Neural progenitor cell (in vitro differentiated cells): ENCODE measurements around the gene YDJC. TPM values are rescaled to one million over a fixed set of nuclear protein-coding genes. Genes with fewer than 3 reads are reported as not detected.

Experiments
- DNase-seq: peaks from one replicate; pipeline ENCODE4 v3.0.0-alpha.2; 2016; ENCODE audit warnings: low spot score
- H2AFZ ChIP-seq: fragments of 200-600 bp; sonication (generic); replicated peaks from 2 replicates; pipeline ENCODE4 v1.6.1; 2016; ENCODE audit warnings: antibody characterized with exemption
- H3F3A ChIP-seq: fragments of 200-600 bp; sonication (generic); 2 replicates; pipeline ENCODE4 v1.6.1; 2016; ENCODE audit warnings: antibody characterized with exemption, low read depth
- H3K27ac ChIP-seq: fragments of 200-600 bp; sonication (generic); 2 replicates; pipeline ENCODE4 v1.5.1; 2016; ENCODE audit warnings: mild to moderate bottlenecking
- H3K27me3 ChIP-seq: fragments of 200-600 bp; sonication (generic); 2 replicates; pipeline ENCODE4 v1.6.1; 2016; ENCODE audit warnings: mild to moderate bottlenecking, moderate library complexity
- H3K36me3 ChIP-seq: fragments of 200-600 bp; sonication (generic); 2 replicates; pipeline ENCODE4 v1.5.1; 2016
- H3K4me1 ChIP-seq: fragments of 200-600 bp; sonication (generic); 2 replicates; pipeline ENCODE4 v1.6.1; 2016; ENCODE audit warnings: mixed run types
- H3K4me2 ChIP-seq: fragments of 200-600 bp; sonication (generic); 2 replicates; pipeline ENCODE4 v1.6.1; 2016
- H3K4me3 ChIP-seq: fragments of 200-600 bp; sonication (generic); 2 replicates; pipeline ENCODE4 v1.5.1; 2016
- H3K79me2 ChIP-seq: fragments of 200-600 bp; sonication (generic); 2 replicates; pipeline ENCODE4 v1.6.1; 2016; ENCODE audit warnings: low read depth
- H3K9ac ChIP-seq: fragments of 200-600 bp; sonication (generic); 2 replicates; pipeline ENCODE4 v1.6.1; 2016
- H3K9me3 ChIP-seq: fragments of 200-600 bp; sonication (generic); 2 replicates; pipeline ENCODE4 v1.5.1; 2016; ENCODE audit warnings: low read depth
- H4K20me1 ChIP-seq: fragments of 200-600 bp; sonication (generic); 2 replicates; pipeline ENCODE4 v1.6.1; 2016; ENCODE audit warnings: low read depth
- H3K27ac Mint-ChIP-seq: 3 replicates; pipeline ENCODE4 v1.8.0; 2021; ENCODE audit warnings: mixed read lengths
- H3K27me3 Mint-ChIP-seq: 2 replicates; pipeline ENCODE4 v1.8.0; 2022; ENCODE audit warnings: low read depth, mild to moderate bottlenecking, inconsistent platforms, moderate library complexity, mixed read lengths; ENCODE audit not compliant: insufficient read depth
- H3K36me3 Mint-ChIP-seq: 3 replicates; pipeline ENCODE4 v1.8.0; 2021; ENCODE audit warnings: mixed read lengths
- H3K4me1 Mint-ChIP-seq: 3 replicates; pipeline ENCODE4 v1.8.0; 2021; ENCODE audit warnings: mixed read lengths
- H3K4me3 Mint-ChIP-seq: 3 replicates; pipeline ENCODE4 v1.8.0; 2021; ENCODE audit warnings: mild to moderate bottlenecking, moderate library complexity, mixed read lengths
- H3K9me3 Mint-ChIP-seq: 3 replicates; pipeline ENCODE4 v1.8.0; 2020; ENCODE audit warnings: mixed read lengths
- EZH2 ChIP-seq: fragments of 200-600 bp; sonication (generic); IDR thresholded peaks from 2 replicates; pipeline ENCODE4 v1.6.1; 2017; ENCODE audit warnings: antibody characterized with exemption, mild to moderate bottlenecking, moderate library complexity
- EZH2phosphoT487 ChIP-seq: fragments of 200-600 bp; sonication (generic); IDR thresholded peaks from 2 replicates; pipeline ENCODE4 v1.6.1; 2017; ENCODE audit warnings: antibody characterized with exemption
- total RNA-seq: library from RNA; depleted of rRNA; stranded (reverse); fragments of >200 nt; gene quantifications from 2 replicates; pipeline ENCODE4 v1.2.3, GENCODE V29; 2015; ENCODE audit warnings: low replicate concordance
- TF ChIP-seq, protein P1 (sequence below): fragments of 200-600 bp; sonication (generic); IDR thresholded peaks from 2 replicates; pipeline ENCODE4 v1.5.1; 2017; ENCODE audit warnings: antibody characterized with exemption, mild to moderate bottlenecking

Gene YDJC
- total RNA-seq, 1 donor from 2014 or later = 4.8 TPM

DNA sequence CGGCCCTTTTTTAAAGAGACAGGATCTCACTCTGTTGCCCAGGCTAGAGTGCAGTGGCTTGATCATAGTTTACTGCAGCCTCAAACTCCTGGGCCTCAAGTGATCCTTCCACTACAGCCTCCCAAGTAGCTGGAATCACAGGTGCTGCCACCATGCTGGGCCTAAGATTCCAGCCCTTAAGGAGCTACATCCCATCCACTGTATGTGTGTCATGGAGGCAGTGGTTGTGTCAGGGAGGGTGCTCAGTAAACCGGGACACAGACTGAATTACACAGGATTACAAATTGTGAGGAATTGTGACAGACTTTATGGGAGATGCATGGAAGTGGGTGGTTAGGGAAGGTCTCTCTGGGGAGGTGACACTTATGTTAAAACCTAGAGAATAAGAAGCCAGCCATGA lies 33.9 kb upstream of the YDJC start:
- Histone ChIP-seq H3K79me2 (peaks cover 14% of the 10 kb centered on the region), H3K4me2 (no peak overlapping the region), H4K20me1 (no peaks in the 10 kb centered on the region), H3K9me3 (no peaks in the 10 kb centered on the region), H3F3A (peaks cover 14% of the 10 kb centered on the region), H3K36me3 (no peaks in the 10 kb centered on the region), H3K9ac (no peak overlapping the region), H3K27me3 (no peaks in the 10 kb centered on the region), H2AFZ (no peak overlapping the region), H3K27ac (no peak overlapping the region), H3K4me1 (peaks cover 4% of the 10 kb centered on the region), H3K4me3 (no peak overlapping the region)
- H3K36me3 Mint-ChIP-seq = no peaks in the 10 kb centered on the region
- H3K27me3 Mint-ChIP-seq = peaks cover 11% of the 10 kb centered on the region
- no peak overlapping the region for H3K27ac Mint-ChIP-seq
- TF ChIP-seq EZH2 (no peak), EZH2phosphoT487 (no peak)
- TF ChIP-seq, protein P1, sequence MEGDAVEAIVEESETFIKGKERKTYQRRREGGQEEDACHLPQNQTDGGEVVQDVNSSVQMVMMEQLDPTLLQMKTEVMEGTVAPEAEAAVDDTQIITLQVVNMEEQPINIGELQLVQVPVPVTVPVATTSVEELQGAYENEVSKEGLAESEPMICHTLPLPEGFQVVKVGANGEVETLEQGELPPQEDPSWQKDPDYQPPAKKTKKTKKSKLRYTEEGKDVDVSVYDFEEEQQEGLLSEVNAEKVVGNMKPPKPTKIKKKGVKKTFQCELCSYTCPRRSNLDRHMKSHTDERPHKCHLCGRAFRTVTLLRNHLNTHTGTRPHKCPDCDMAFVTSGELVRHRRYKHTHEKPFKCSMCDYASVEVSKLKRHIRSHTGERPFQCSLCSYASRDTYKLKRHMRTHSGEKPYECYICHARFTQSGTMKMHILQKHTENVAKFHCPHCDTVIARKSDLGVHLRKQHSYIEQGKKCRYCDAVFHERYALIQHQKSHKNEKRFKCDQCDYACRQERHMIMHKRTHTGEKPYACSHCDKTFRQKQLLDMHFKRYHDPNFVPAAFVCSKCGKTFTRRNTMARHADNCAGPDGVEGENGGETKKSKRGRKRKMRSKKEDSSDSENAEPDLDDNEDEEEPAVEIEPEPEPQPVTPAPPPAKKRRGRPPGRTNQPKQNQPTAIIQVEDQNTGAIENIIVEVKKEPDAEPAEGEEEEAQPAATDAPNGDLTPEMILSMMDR = no peak
- no peak for DNase-seq
- H3K4me1 Mint-ChIP-seq = peaks cover 19% of the 10 kb centered on the region
- H3K9me3 Mint-ChIP-seq = peaks cover 6% of the 10 kb centered on the region
- peak overlapping the region; percentile 57 for H3K4me3 Mint-ChIP-seq

DNA sequence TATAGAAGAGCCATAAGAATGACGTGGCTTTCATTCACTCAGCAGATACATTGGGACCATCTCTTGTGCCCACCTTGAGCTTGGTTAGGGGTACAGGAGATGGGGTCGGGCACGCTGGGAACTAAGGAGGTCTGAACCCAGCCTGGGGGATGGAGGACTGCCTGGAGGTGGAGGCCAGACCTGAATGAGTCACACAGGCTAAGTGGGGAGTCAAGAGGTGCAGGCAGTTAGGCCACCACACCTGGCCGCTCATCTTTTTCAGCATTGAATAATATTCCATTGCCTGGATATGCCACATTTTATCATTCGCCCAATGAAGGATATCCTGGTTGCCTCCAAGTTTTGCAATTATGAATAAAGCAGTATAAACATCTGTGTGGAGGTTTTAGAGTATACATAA lies 32.2 kb upstream of the YDJC start:
- Histone ChIP-seq H3K9me3 (no peaks in the 10 kb centered on the region), H3K27ac (no peak overlapping the region), H3K27me3 (no peaks in the 10 kb centered on the region), H3K4me1 (peaks cover 10% of the 10 kb centered on the region), H4K20me1 (peaks cover 2% of the 10 kb centered on the region), H3F3A (peaks cover 32% of the 10 kb centered on the region), H3K9ac (no peak overlapping the region), H2AFZ (no peak overlapping the region), H3K4me3 (no peak overlapping the region), H3K4me2 (no peak overlapping the region), H3K36me3 (no peaks in the 10 kb centered on the region), H3K79me2 (peaks cover 3% of the 10 kb centered on the region)
- H3K4me3 Mint-ChIP-seq = peak overlapping the region; percentile 43
- H3K36me3 Mint-ChIP-seq = no peaks in the 10 kb centered on the region
- H3K27me3 Mint-ChIP-seq = peaks cover 15% of the 10 kb centered on the region
- peaks cover 6% of the 10 kb centered on the region for H3K9me3 Mint-ChIP-seq
- peaks cover 23% of the 10 kb centered on the region for H3K4me1 Mint-ChIP-seq
- DNase-seq = no peak
- no peak for TF ChIP-seq EZH2phosphoT487
- no peak for TF ChIP-seq EZH2
- TF ChIP-seq, protein P1 = no peak
- no peak overlapping the region for H3K27ac Mint-ChIP-seq

DNA sequence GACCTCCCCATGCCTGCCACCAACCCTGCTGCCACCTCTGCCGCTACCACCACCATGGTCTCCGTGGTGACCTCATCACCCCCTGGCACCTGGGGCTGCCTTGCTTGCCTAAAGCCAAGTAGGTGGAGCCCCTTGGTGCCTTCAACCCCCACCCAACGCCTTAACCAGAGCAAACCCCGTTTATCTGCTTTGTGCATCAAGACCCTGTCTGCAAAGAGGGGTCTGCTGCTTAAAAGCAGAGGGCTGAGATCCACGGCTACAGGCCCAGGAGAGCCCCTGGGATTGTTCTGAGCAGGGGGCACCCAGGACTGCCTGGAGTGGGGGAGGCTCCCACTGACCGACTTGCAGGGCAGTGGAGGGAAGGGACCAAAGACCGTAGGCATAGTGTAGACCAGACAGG lies 31.1 kb upstream of the YDJC start:
- Mint-ChIP-seq H3K27ac (no peak overlapping the region), H3K9me3 (peaks cover 6% of the 10 kb centered on the region), H3K36me3 (no peaks in the 10 kb centered on the region), H3K4me3 (no peak overlapping the region), H3K27me3 (peaks cover 16% of the 10 kb centered on the region), H3K4me1 (peaks cover 27% of the 10 kb centered on the region)
- no peaks in the 10 kb centered on the region for H3K27me3 ChIP-seq
- H3K4me2 ChIP-seq = no peak overlapping the region
- no peak for DNase-seq
- H2AFZ ChIP-seq = no peak overlapping the region
- H3K79me2 ChIP-seq = no peaks in the 10 kb centered on the region
- H4K20me1 ChIP-seq = peaks cover 10% of the 10 kb centered on the region
- H3K9me3 ChIP-seq = no peaks in the 10 kb centered on the region
- peaks cover 37% of the 10 kb centered on the region for H3F3A ChIP-seq
- no peak overlapping the region for H3K4me3 ChIP-seq
- no peak overlapping the region for H3K27ac ChIP-seq
- peaks cover 6% of the 10 kb centered on the region for H3K4me1 ChIP-seq
- no peak overlapping the region for H3K9ac ChIP-seq
- TF ChIP-seq EZH2phosphoT487 = no peak
- TF ChIP-seq EZH2 = no peak
- H3K36me3 ChIP-seq = no peaks in the 10 kb centered on the region

DNA sequence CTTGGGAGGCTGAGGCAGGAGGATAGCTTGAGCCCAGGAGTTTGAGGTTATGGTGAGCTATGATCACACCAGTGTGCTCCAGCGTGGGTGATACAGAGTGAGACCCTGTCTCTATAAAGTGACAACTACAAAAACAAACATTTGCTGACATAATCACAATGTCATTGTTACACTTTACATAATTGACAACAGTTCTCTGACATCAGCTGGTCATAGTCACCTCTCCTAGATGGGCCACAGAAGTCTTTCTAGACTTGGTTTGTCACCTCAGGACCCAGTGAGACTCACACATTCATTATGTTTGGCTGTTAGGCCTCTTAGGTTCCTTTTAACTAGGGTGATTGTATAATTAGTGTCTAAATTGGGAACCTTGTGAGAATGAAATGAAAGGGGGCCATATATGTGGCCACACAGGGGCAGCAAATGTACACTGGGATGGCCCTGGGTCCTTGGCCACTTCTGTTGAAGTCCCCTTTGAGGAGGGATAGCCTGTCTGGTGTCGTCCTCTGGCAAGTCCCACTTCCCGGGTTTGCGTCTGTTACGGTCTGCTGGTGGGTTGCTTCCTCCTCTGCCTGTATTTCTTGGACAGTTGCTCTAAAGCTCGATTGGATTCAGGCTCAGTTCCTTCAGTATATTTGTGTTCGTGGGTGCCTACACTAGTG lies 30.2 kb upstream of the YDJC start:
- Histone ChIP-seq H3K4me1 (peaks cover 6% of the 10 kb centered on the region), H3K36me3 (no peaks in the 10 kb centered on the region), H3K9me3 (no peaks in the 10 kb centered on the region), H3F3A (peaks cover 40% of the 10 kb centered on the region), H3K79me2 (no peaks in the 10 kb centered on the region), H3K9ac (no peak overlapping the region), H4K20me1 (peaks cover 12% of the 10 kb centered on the region), H3K4me3 (no peak overlapping the region), H3K27ac (no peak overlapping the region), H3K27me3 (no peaks in the 10 kb centered on the region), H3K4me2 (no peak overlapping the region), H2AFZ (no peak overlapping the region)
- no peak for TF ChIP-seq EZH2phosphoT487
- TF ChIP-seq, protein P1 = peak; percentile 5
- peaks cover 21% of the 10 kb centered on the region for H3K4me1 Mint-ChIP-seq
- peaks cover 3% of the 10 kb centered on the region for H3K9me3 Mint-ChIP-seq
- no peak for DNase-seq
- H3K27me3 Mint-ChIP-seq = peaks cover 14% of the 10 kb centered on the region
- H3K27ac Mint-ChIP-seq = no peak overlapping the region
- H3K36me3 Mint-ChIP-seq = no peaks in the 10 kb centered on the region
- peak overlapping the region; percentile 59 for H3K4me3 Mint-ChIP-seq
